Endothelial cell of umbilical vein (primary cell): ENCODE results near the gene ZBTB25. TPM values are rescaled to one million over a fixed set of nuclear protein-coding genes. Genes with fewer than 3 reads are reported as not detected.

ENCODE experiments used
- BruUV-seq: library from RNA; stranded (reverse); fragments of 400-500 nt; replicated peaks from 2 replicates; lab custom pipeline; 2021; lab: Mats Ljungman, UMichigan
- CTCF ChIA-PET: fragments of 300-600, 350-600 bp; sonication (Branson Sonifier 250); formaldehyde crosslinking; loops from one replicate; lab custom pipeline; 2021; ENCODE audit warnings: antibody characterized with exemption, inconsistent platforms; lab: Charles Lee
- POLR2A ChIA-PET: fragments of 300-600, 350-600 bp; sonication (Branson Sonifier 250); formaldehyde crosslinking; loops from one replicate; lab custom pipeline; 2021; ENCODE audit warnings: antibody characterized with exemption, inconsistent platforms; lab: Charles Lee
- DNase-seq: peaks from one replicate; pipeline ENCODE4 v3.0.0-alpha.2; 2011; ENCODE audit warnings: low read depth, low spot score
- FAIRE-seq: peaks from 2 replicates; lab custom pipeline; 2011; peaks lifted over from hg19 to GRCh38; lab: Jason Lieb, UNC
- H2AFZ ChIP-seq: 2 replicates; pipeline ENCODE4 v1.6.0; 2012; ENCODE audit warnings: low read depth, low read length, control low read depth, inconsistent platforms
- H3K27ac ChIP-seq: 2 replicates; pipeline ENCODE4 v1.5.1; 2011; ENCODE audit warnings: low read depth, mild to moderate bottlenecking, control low read depth, low read length, moderate library complexity; ENCODE audit not compliant: insufficient read depth
- H3K27me3 ChIP-seq, 2 experiments: 2 replicates each; pipeline versions ENCODE4 v1.6.0 to v1.6.1; 2011; ENCODE audit warnings: low read length in 2 of 2, mixed read lengths in 1 of 2; ENCODE audit not compliant: control insufficient read depth in 2 of 2, insufficient read depth in 2 of 2
- H3K36me3 ChIP-seq, 2 experiments: 2 replicates in 1 of 2; 3 replicates in 1 of 2; pipeline ENCODE4 v1.5.1; 2011; ENCODE audit warnings: low read length in 2 of 2, mild to moderate bottlenecking in 1 of 2, moderate library complexity in 1 of 2; ENCODE audit not compliant: control insufficient read depth in 2 of 2, insufficient read depth in 2 of 2; ENCODE audit errors: extremely low read depth in 1 of 2
- H3K4me1 ChIP-seq: 3 replicates; pipeline ENCODE4 v1.5.1; 2011; ENCODE audit warnings: mild to moderate bottlenecking, low read length; ENCODE audit not compliant: control insufficient read depth, insufficient read depth; ENCODE audit errors: extremely low read depth
- H3K4me2 ChIP-seq: 2 replicates; pipeline ENCODE4 v1.6.1; 2011; ENCODE audit warnings: low read length, control low read depth, mixed read lengths; ENCODE audit not compliant: insufficient read depth
- H3K4me3 ChIP-seq, 3 experiments: fragments of 200-600 bp in 1 of 3; sonication (generic), shearing (Covaris generic) in 1 of 3; replicated peaks in 1 of 3; 2 replicates each; pipeline ENCODE4 v1.5.1; 2011 to 2016; ENCODE audit warnings: control low read depth in 3 of 3, low read length in 3 of 3, mild to moderate bottlenecking in 2 of 3, inconsistent platforms in 1 of 3, low read depth in 1 of 3, moderate library complexity in 1 of 3; ENCODE audit not compliant: insufficient read depth in 1 of 3
- H3K79me2 ChIP-seq: 2 replicates; pipeline ENCODE4 v1.6.0; 2012; ENCODE audit warnings: low read length, inconsistent platforms; ENCODE audit not compliant: control insufficient read depth, insufficient read depth
- H3K9ac ChIP-seq: replicated peaks from 2 replicates; pipeline ENCODE3; 2011; ENCODE audit warnings: low read length, control low read depth; ENCODE audit not compliant: insufficient read depth; ENCODE audit errors: extremely low read depth
- H3K9me1 ChIP-seq: replicated peaks from 3 replicates; pipeline ENCODE4 v1.6.0; 2011; ENCODE audit warnings: mild to moderate bottlenecking, low read length; ENCODE audit not compliant: control insufficient read depth, insufficient read depth; ENCODE audit errors: extremely low read depth
- H3K9me3 ChIP-seq: replicated peaks from 2 replicates; pipeline ENCODE4 v1.5.1; 2012; ENCODE audit warnings: low read length, inconsistent platforms; ENCODE audit not compliant: control insufficient read depth, insufficient read depth
- H4K20me1 ChIP-seq: replicated peaks from 2 replicates; pipeline ENCODE3; 2011; ENCODE audit warnings: mild to moderate bottlenecking, low read length; ENCODE audit not compliant: control insufficient read depth, insufficient read depth; ENCODE audit errors: extremely low read depth
- EZH2 ChIP-seq: IDR thresholded peaks from 2 replicates; pipeline ENCODE4 v1.6.1; 2012; ENCODE audit warnings: borderline replicate concordance, low read depth, mild to moderate bottlenecking, moderate library complexity, low read length, inconsistent platforms; ENCODE audit not compliant: severe bottlenecking
- FOS ChIP-seq: IDR thresholded peaks from 2 replicates; pipeline ENCODE4 v1.6.1; 2011; ENCODE audit warnings: mild to moderate bottlenecking, low read length, moderate library complexity, borderline replicate concordance; ENCODE audit not compliant: insufficient read depth
- GATA2 ChIP-seq: IDR thresholded peaks from 2 replicates; pipeline ENCODE4 v1.7.0; 2011; ENCODE audit warnings: low read depth, mild to moderate bottlenecking, moderate library complexity, mixed read lengths, low read length; ENCODE audit not compliant: insufficient read length, insufficient read depth
- JUN ChIP-seq: IDR thresholded peaks from 2 replicates; pipeline ENCODE4 v1.6.1; 2011; ENCODE audit warnings: borderline replicate concordance, low read depth; ENCODE audit not compliant: insufficient read length, insufficient read depth
- MAX ChIP-seq: IDR thresholded peaks from 2 replicates; pipeline ENCODE4 v1.6.1; 2011; ENCODE audit not compliant: insufficient read depth, insufficient read length
- MYC ChIP-seq: IDR thresholded peaks from one replicate; pipeline ENCODE4 v1.6.1; 2011; ENCODE audit warnings: mild to moderate bottlenecking, low read depth, low read length
- POLR2A ChIP-seq: IDR thresholded peaks from 2 replicates; pipeline ENCODE4 v1.6.1; 2012; ENCODE audit warnings: low read depth, mild to moderate bottlenecking, control low read depth, low read length
- POLR2AphosphoS5 ChIP-seq: IDR thresholded peaks from 2 replicates; pipeline ENCODE4 v1.6.1; 2012; ENCODE audit warnings: low read depth, mild to moderate bottlenecking, control low read depth, low read length, moderate library complexity; ENCODE audit not compliant: insufficient read depth
- dilution Hi-C: fragments of 300-500 bp; cut with MboI; formaldehyde crosslinking; loops from one replicate; pipeline ENCODE4 v1.15.0; 2019; ENCODE audit warnings: low sequenced_read_pairs; ENCODE audit not compliant: extremely low pct_ligation_motif_present
- intact Hi-C: fragments of 100-400 bp; cut with micrococcal nuclease; formaldehyde crosslinking; loops from one replicate; pipeline ENCODE4 v1.10.0; 2022
- polyA plus RNA-seq, 4 experiments: library from polyadenylated mRNA; depleted of rRNA in 3 of 4; stranded (reverse) in 3 of 4; unstranded in 1 of 4; fragments of >200 nt; gene quantifications; 2 replicates each; pipeline versions ENCODE4 v1.2.1 to v1.2.3, GENCODE V29; 2011 to 2012; ENCODE audit warnings: missing spikeins in 1 of 4
- total RNA-seq: library from RNA; stranded (reverse); gene quantifications from 2 replicates; pipeline ENCODE4 v1.2.3, GENCODE V29; 2021
- TF ChIP-seq, protein P1 (sequence below), 2 donors: IDR thresholded peaks; 1 replicate in 1 of 2; 2 replicates in 1 of 2; pipeline ENCODE4 v1.5.1; 2011; ENCODE audit warnings: low read length in 2 of 2, mild to moderate bottlenecking in 2 of 2, moderate library complexity in 2 of 2, control low read depth in 1 of 2, inconsistent platforms in 1 of 2, low read depth in 1 of 2; ENCODE audit not compliant: insufficient read depth in 1 of 2; ENCODE audit errors: extremely low read depth in 1 of 2

Gene ZBTB25
- total and polyA plus RNA-seq, 2 donors (not counting 3 experiments of a cell fraction or from before 2014, with no cell fraction given) = 3.2 to 7.7 TPM

GRCh38 chr14:64468451-64468850 lies 35.2 kb downstream of the ZBTB25 start:
- ChIA-PET CTCF (interaction anchor here (0.7 to 1.4 kb wide), 2 partner anchors 38 to 124 kb away, joined by 3 to 6 read pairs; no protein-coding TSS in a partner anchor), POLR2A (no interaction called here)
- intact Hi-C loops = no loop called here
- BruUV-seq = no TSS peak
- peaks cover 14% of the 10 kb centered on the region for H3K4me1 ChIP-seq
- no peak overlapping the region for H3K27ac ChIP-seq
- TF ChIP-seq GATA2 (no peak), MYC (no peak), EZH2 (no peak), POLR2AphosphoS5 (no peak), MAX (no peak), JUN (no peak), FOS (no peak), POLR2A (no peak)
- TF ChIP-seq, protein P1, sequence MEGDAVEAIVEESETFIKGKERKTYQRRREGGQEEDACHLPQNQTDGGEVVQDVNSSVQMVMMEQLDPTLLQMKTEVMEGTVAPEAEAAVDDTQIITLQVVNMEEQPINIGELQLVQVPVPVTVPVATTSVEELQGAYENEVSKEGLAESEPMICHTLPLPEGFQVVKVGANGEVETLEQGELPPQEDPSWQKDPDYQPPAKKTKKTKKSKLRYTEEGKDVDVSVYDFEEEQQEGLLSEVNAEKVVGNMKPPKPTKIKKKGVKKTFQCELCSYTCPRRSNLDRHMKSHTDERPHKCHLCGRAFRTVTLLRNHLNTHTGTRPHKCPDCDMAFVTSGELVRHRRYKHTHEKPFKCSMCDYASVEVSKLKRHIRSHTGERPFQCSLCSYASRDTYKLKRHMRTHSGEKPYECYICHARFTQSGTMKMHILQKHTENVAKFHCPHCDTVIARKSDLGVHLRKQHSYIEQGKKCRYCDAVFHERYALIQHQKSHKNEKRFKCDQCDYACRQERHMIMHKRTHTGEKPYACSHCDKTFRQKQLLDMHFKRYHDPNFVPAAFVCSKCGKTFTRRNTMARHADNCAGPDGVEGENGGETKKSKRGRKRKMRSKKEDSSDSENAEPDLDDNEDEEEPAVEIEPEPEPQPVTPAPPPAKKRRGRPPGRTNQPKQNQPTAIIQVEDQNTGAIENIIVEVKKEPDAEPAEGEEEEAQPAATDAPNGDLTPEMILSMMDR (IDR thresholded peaks at IDR 0.05; ENCODE audit: extremely low read depth in 1 of 2, insufficient read depth in 1 of 2, low read depth in 1 of 2, low read length in 2 of 2) = no peak
- FAIRE-seq (no peak), DNase-seq (no peak)
- H3K27me3 ChIP-seq = no peaks in the 10 kb centered on the region
- no peaks in the 10 kb centered on the region for H3K9me3 ChIP-seq
- H3K4me2 ChIP-seq = no peak overlapping the region
- no peaks in the 10 kb centered on the region for H3K79me2 ChIP-seq
- H3K4me3 ChIP-seq = no peak overlapping the region
- no peaks in the 10 kb centered on the region for H3K9me1 ChIP-seq
- no peaks in the 10 kb centered on the region for H4K20me1 ChIP-seq
- H3K9ac ChIP-seq = no peak overlapping the region
- no peaks in the 10 kb centered on the region for H3K36me3 ChIP-seq
- no peak overlapping the region for H2AFZ ChIP-seq
- dilution Hi-C loops = no loop called here
